Measurements from ENCODE around the gene TRDN.

Gene TRDN

GRCh38 chr6:123226398-123226797 lies 410.4 kb downstream of the TRDN start:
- DNase-seq (ENCODE audit: insufficient read length, low spot score): no peak
- no peak for FAIRE-seq
- no peak for TF ChIP-seq POLR2A (IDR thresholded peaks at IDR 0.05; ENCODE audit: low read depth, low read length)

- FAIRE-seq: no peak
- TF ChIP-seq POLR2A (IDR thresholded peaks at IDR 0.05; ENCODE audit: low read depth, low read length): no peak
- no peak for DNase-seq (ENCODE audit: insufficient read length, low spot score)
These were observed 412.7 kb downstream of the TRDN start for GRCh38 chr6:123224077-123224476.

- no peak for TF ChIP-seq POLR2A (IDR thresholded peaks at IDR 0.05; ENCODE audit: low read depth, low read length)
- FAIRE-seq (no peak), DNase-seq (ENCODE audit: insufficient read length, low spot score) (no peak)
These were observed 413.3 kb downstream of the TRDN start for GRCh38 chr6:123223461-123223860.

- no peak for FAIRE-seq
- DNase-seq (ENCODE audit: insufficient read length, low spot score): no peak
- no peak for TF ChIP-seq POLR2A (IDR thresholded peaks at IDR 0.05; ENCODE audit: low read depth, low read length)
These were observed 421.5 kb downstream of the TRDN start for GRCh38 chr6:123215211-123215610.

GRCh38 chr6:123214433-123214832 lies 422.3 kb downstream of the TRDN start:
- TF ChIP-seq POLR2A (IDR thresholded peaks at IDR 0.05; ENCODE audit: low read depth, low read length): no peak
- no peak for DNase-seq (ENCODE audit: insufficient read length, low spot score)
- FAIRE-seq: no peak

GRCh38 chr6:123213921-123214320 lies 422.8 kb downstream of the TRDN start:
- no peak for DNase-seq (ENCODE audit: insufficient read length, low spot score)
- no peak for TF ChIP-seq POLR2A (IDR thresholded peaks at IDR 0.05; ENCODE audit: low read depth, low read length)
- no peak for FAIRE-seq

- TF ChIP-seq POLR2A (IDR thresholded peaks at IDR 0.05; ENCODE audit: low read depth, low read length): no peak
- FAIRE-seq (no peak), DNase-seq (ENCODE audit: insufficient read length, low spot score) (no peak)
These were observed 424.8 kb downstream of the TRDN start for GRCh38 chr6:123211777-123212545.

- no peak for TF ChIP-seq POLR2A (IDR thresholded peaks at IDR 0.05; ENCODE audit: low read depth, low read length)
- DNase-seq (ENCODE audit: insufficient read length, low spot score) (no peak), FAIRE-seq (no peak)
These were observed 426.1 kb downstream of the TRDN start for GRCh38 chr6:123210645-123211044.

- FAIRE-seq (no peak), DNase-seq (ENCODE audit: insufficient read length, low spot score) (no peak)
- TF ChIP-seq POLR2A (IDR thresholded peaks at IDR 0.05; ENCODE audit: low read depth, low read length): no peak
These were observed 428.7 kb downstream of the TRDN start for GRCh38 chr6:123207967-123208510.

GRCh38 chr6:123203928-123204327 lies 432.8 kb downstream of the TRDN start:
- no peak for FAIRE-seq
- DNase-seq (ENCODE audit: insufficient read length, low spot score): no peak
- no peak for TF ChIP-seq POLR2A (IDR thresholded peaks at IDR 0.05; ENCODE audit: low read depth, low read length)

- FAIRE-seq: no peak
- no peak for TF ChIP-seq POLR2A (IDR thresholded peaks at IDR 0.05; ENCODE audit: low read depth, low read length)
- no peak for DNase-seq (ENCODE audit: insufficient read length, low spot score)
These were observed 434.8 kb downstream of the TRDN start for GRCh38 chr6:123201869-123202372.

- FAIRE-seq (no peak), DNase-seq (ENCODE audit: insufficient read length, low spot score) (no peak)
- no peak for TF ChIP-seq POLR2A (IDR thresholded peaks at IDR 0.05; ENCODE audit: low read depth, low read length)
These were observed 443.5 kb downstream of the TRDN start for GRCh38 chr6:123193298-123193697.

GRCh38 chr6:123189816-123190215 lies 446.9 kb downstream of the TRDN start:
- FAIRE-seq: no peak

GRCh38 chr6:123182998-123183397 lies 453.8 kb downstream of the TRDN start:
- FAIRE-seq (no peak), DNase-seq (ENCODE audit: insufficient read length, low spot score) (no peak)
- no peak for TF ChIP-seq POLR2A (IDR thresholded peaks at IDR 0.05; ENCODE audit: low read depth, low read length)

More at GRCh38 chr6:123189816-123190215, 446.9 kb downstream of the TRDN start:
- TF ChIP-seq POLR2A (IDR thresholded peaks at IDR 0.05; ENCODE audit: low read depth, low read length): no peak
- DNase-seq (ENCODE audit: insufficient read length, low spot score): no peak

- no peak for TF ChIP-seq POLR2A (IDR thresholded peaks at IDR 0.05; ENCODE audit: low read depth, low read length)
- FAIRE-seq: no peak
- no peak for DNase-seq (ENCODE audit: insufficient read length, low spot score)
These were observed 460.0 kb downstream of the TRDN start for GRCh38 chr6:123176706-123177105.

All from H54 (cell line).